ENCODE data around the gene ZNF662. TPM values are rescaled to one million over a fixed set of nuclear protein-coding genes. Genes with fewer than 3 reads are reported as not detected.
A peak's percentile ranks its signal among the peaks of the same experiment; 100 is the strongest.

Gene ZNF662
- total and polyA plus RNA-seq, 2 donors (not counting 1 experiment from before 2014, with no cell fraction given): 1.2 to 5.6 TPM

DNA sequence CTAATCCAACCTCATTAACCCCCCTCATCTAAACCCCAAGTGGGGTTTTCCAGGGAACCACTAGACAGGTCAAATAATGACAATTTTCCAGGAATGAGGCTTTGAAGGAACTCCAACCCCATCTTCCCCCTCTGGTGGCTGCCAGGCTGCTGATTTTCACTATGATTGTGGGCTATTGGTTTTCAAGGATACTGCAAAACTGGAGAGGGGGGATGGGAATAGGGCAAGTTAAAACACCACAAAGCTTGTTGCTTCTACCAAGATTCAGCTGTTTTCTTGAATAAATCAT is 10.4 kb upstream of the ZNF662 start:
- no peaks in the 10 kb centered on the region for H4K20me1 ChIP-seq (ENCODE audit: control insufficient read depth, extremely low read depth, insufficient read depth, low read length)
- H3K79me2 ChIP-seq (ENCODE audit: control insufficient read depth, insufficient read depth, low read length): no peaks in the 10 kb centered on the region
- no peak overlapping the region for H3K4me2 ChIP-seq (ENCODE audit: extremely low read depth, insufficient read depth, low read length)
- H3K36me3 ChIP-seq (ENCODE audit: control insufficient read depth, insufficient read depth, low read length): no peaks in the 10 kb centered on the region
- TF ChIP-seq CTCF (conservative IDR thresholded peaks at IDR 0.05 in 1 of 2, IDR thresholded peaks at IDR 0.05 in 1 of 2; ENCODE audit: low read depth in 1 of 2, low read length in 2 of 2) (no peak), EZH2 (IDR thresholded peaks at IDR 0.05; ENCODE audit: low read length, missing control alignments) (no peak)
- no peak overlapping the region for H3K9ac ChIP-seq (ENCODE audit: insufficient read depth, low read length)
- no peaks in the 10 kb centered on the region for H3K9me3 ChIP-seq (ENCODE audit: control insufficient read depth, insufficient read depth, low read depth, low read length)
- peak in 1 of 2 donors; percentile 13 for DNase-seq (ENCODE audit: low read depth in 2 of 2)
- H3K27ac ChIP-seq (ENCODE audit: insufficient read depth, low read length): no peak overlapping the region
- no peaks in the 10 kb centered on the region for H3K4me1 ChIP-seq (ENCODE audit: control insufficient read depth, extremely low read depth, insufficient read depth, low read length)
- no peaks in the 10 kb centered on the region for H3K27me3 ChIP-seq (ENCODE audit: control insufficient read depth, insufficient read depth, low read length)
- H2AFZ ChIP-seq (ENCODE audit: low read length): no peak overlapping the region
- H3K4me3 ChIP-seq (replicated peaks in 1 of 4; ENCODE audit: control extremely low read depth in 1 of 4, insufficient read depth in 1 of 4, low read depth in 3 of 4, low read length in 4 of 4): no peak overlapping the region

GRCh38 chr3:42898896-42899675 is 6.9 kb upstream of the ZNF662 start:
- H3K4me1 ChIP-seq (ENCODE audit: control insufficient read depth, extremely low read depth, insufficient read depth, low read length): no peaks in the 10 kb centered on the region
- no peak for DNase-seq (ENCODE audit: low read depth in 2 of 2)
- H3K9ac ChIP-seq (ENCODE audit: insufficient read depth, low read length): no peak overlapping the region
- H2AFZ ChIP-seq (ENCODE audit: low read length): no peak overlapping the region
- no peak overlapping the region for H3K27ac ChIP-seq (ENCODE audit: insufficient read depth, low read length)
- H3K27me3 ChIP-seq (ENCODE audit: control insufficient read depth, insufficient read depth, low read length): peaks cover 3% of the 10 kb centered on the region
- TF ChIP-seq EZH2 (IDR thresholded peaks at IDR 0.05; ENCODE audit: low read length, missing control alignments) (no peak), CTCF (conservative IDR thresholded peaks at IDR 0.05 in 1 of 2, IDR thresholded peaks at IDR 0.05 in 1 of 2; ENCODE audit: low read depth in 1 of 2, low read length in 2 of 2) (peak in 1 of 2 donors; percentile 11)
- no peaks in the 10 kb centered on the region for H4K20me1 ChIP-seq (ENCODE audit: control insufficient read depth, extremely low read depth, insufficient read depth, low read length)
- no peak overlapping the region for H3K4me3 ChIP-seq (replicated peaks in 1 of 4; ENCODE audit: control extremely low read depth in 1 of 4, insufficient read depth in 1 of 4, low read depth in 3 of 4, low read length in 4 of 4)
- H3K79me2 ChIP-seq (ENCODE audit: control insufficient read depth, insufficient read depth, low read length): no peaks in the 10 kb centered on the region
- no peaks in the 10 kb centered on the region for H3K36me3 ChIP-seq (ENCODE audit: control insufficient read depth, insufficient read depth, low read length)
- H3K9me3 ChIP-seq (ENCODE audit: control insufficient read depth, insufficient read depth, low read depth, low read length): no peaks in the 10 kb centered on the region
- no peak overlapping the region for H3K4me2 ChIP-seq (ENCODE audit: extremely low read depth, insufficient read depth, low read length)

- H3K4me3 ChIP-seq (replicated peaks in 1 of 4; ENCODE audit: control extremely low read depth in 1 of 4, insufficient read depth in 1 of 4, low read depth in 3 of 4, low read length in 4 of 4): no peak overlapping the region
- DNase-seq (ENCODE audit: low read depth in 2 of 2): no peak
These were observed 5.5 kb upstream of the ZNF662 start for GRCh38 chr3:42900226-42901072.

More at GRCh38 chr3:42900226-42901072, 5.5 kb upstream of the ZNF662 start:
- Histone ChIP-seq H3K79me2 (ENCODE audit: control insufficient read depth, insufficient read depth, low read length) (no peaks in the 10 kb centered on the region), H3K4me2 (ENCODE audit: extremely low read depth, insufficient read depth, low read length) (no peak overlapping the region), H3K27ac (ENCODE audit: insufficient read depth, low read length) (no peak overlapping the region), H4K20me1 (ENCODE audit: control insufficient read depth, extremely low read depth, insufficient read depth, low read length) (no peaks in the 10 kb centered on the region), H3K36me3 (ENCODE audit: control insufficient read depth, insufficient read depth, low read length) (no peaks in the 10 kb centered on the region), H3K9ac (ENCODE audit: insufficient read depth, low read length) (no peak overlapping the region), H2AFZ (ENCODE audit: low read length) (no peak overlapping the region), H3K9me3 (ENCODE audit: control insufficient read depth, insufficient read depth, low read depth, low read length) (no peaks in the 10 kb centered on the region), H3K4me1 (ENCODE audit: control insufficient read depth, extremely low read depth, insufficient read depth, low read length) (no peaks in the 10 kb centered on the region), H3K27me3 (ENCODE audit: control insufficient read depth, insufficient read depth, low read length) (peaks cover 4% of the 10 kb centered on the region)
- TF ChIP-seq CTCF (conservative IDR thresholded peaks at IDR 0.05 in 1 of 2, IDR thresholded peaks at IDR 0.05 in 1 of 2; ENCODE audit: low read depth in 1 of 2, low read length in 2 of 2) (no peak), EZH2 (IDR thresholded peaks at IDR 0.05; ENCODE audit: low read length, missing control alignments) (no peak)

Measured in fibroblast of lung (primary cell).